NCI-H345 treated with DMSO at 0.1 percent for 48 hours (cell line): Measurements from ENCODE around the gene BCO2.
A peak's percentile ranks its signal among the peaks of the same experiment; 100 is the strongest.

Experiments
- DNase-seq: peaks from one replicate; lab custom pipeline; 2025; ENCODE audit not compliant: unreplicated experiment; lab: John Stamatoyannopoulos, UW

BCO2 gene

DNA sequence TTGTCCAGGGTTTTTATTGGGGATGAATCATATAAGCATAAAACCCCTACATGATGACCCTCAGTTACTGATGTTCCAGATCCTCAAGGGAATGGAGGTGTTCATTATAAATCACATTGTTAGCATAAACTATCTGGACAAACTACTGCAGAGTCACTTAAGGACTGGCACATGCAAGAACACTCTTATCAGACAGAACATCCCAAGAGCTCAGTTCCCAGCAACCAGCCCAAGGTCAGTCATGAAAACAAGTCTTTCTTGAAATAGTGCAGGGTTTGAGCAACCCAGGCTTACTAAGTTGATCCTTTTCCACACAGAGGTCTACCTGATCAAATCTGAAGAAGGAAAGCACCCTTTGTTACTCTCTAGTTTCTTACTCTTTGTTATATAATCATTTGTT, 37.4 kb downstream of the BCO2 start:
- DNase-seq: no peak

GRCh38 chr11:112213753-112214152, 38.4 kb downstream of the BCO2 start:
- no peak for DNase-seq

GRCh38 chr11:112215621-112216020, 40.3 kb downstream of the BCO2 start:
- no peak for DNase-seq

- no peak for DNase-seq
These were observed 41.3 kb downstream of the BCO2 start for GRCh38 chr11:112216561-112217105.

DNA sequence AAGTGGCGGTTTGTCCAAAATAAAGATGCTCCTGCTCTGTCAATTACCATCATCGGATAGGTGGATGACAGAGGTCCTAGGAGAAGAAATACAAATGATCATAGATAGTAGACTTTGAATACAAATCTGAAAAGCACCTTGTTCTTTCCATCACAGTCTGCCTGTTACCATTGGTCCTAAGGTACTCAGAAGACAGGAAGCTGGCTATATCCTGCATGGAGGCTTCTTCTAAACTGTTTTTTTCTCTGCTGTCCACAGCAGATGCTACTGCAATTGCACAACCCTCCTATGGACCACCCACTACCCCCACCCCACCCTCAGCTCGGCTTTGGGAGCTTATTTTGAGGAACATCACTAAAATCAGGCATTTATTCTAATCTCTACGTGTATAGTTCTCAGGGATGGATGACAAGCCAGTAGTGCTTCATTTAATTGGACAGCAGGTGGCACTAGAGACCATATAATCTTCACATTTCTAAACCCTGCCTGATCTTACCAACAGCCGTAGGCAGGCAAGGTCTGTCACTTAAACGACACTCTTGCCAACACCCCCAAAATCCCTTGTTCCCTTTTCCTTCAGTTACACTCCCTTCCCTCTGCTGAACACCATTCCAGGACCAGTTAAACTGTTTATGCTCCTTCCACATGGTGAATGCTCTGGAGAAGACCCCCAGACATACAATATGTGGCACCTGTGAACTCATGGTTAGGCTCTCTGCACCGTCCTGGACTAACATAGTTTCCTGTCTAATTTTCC, 44.3 kb downstream of the BCO2 start:
- peak; percentile 76 for DNase-seq

DNA sequence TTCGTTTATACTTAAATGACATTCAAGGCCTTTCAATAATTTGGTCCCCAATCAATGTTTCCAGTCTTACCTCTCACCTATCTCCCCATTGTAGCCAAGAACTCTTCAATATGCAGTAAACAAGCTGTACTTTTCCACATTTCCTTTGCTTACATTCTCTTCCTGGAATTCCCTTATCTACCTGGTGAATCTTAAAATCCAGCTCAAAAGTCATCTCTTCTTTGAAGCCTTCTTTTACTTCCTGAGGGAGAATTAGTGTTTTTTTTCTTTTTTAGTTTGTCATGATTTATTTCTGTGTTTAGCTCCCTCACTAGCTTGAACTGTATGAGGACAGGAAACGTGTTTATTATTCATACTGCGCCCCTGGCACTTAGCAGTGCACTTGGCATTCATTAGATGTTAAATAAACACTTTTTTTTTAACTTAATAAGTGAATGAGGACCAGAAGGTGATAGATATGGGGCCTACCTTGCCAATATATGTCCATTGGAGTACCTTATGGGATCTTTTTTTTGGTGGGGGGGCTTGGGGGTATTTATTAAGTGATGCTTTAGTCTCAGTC, 46.0 kb downstream of the BCO2 start:
- no peak for DNase-seq

- no peak for DNase-seq
These were observed 47.0 kb downstream of the BCO2 start for GRCh38 chr11:112222303-112222702.

- no peak for DNase-seq
These were observed 47.8 kb downstream of the BCO2 start for GRCh38 chr11:112223121-112223520.

GRCh38 chr11:112223754-112224532, 48.6 kb downstream of the BCO2 start:
- DNase-seq: no peak

GRCh38 chr11:112225753-112226061, 50.4 kb downstream of the BCO2 start:
- DNase-seq: no peak

DNA sequence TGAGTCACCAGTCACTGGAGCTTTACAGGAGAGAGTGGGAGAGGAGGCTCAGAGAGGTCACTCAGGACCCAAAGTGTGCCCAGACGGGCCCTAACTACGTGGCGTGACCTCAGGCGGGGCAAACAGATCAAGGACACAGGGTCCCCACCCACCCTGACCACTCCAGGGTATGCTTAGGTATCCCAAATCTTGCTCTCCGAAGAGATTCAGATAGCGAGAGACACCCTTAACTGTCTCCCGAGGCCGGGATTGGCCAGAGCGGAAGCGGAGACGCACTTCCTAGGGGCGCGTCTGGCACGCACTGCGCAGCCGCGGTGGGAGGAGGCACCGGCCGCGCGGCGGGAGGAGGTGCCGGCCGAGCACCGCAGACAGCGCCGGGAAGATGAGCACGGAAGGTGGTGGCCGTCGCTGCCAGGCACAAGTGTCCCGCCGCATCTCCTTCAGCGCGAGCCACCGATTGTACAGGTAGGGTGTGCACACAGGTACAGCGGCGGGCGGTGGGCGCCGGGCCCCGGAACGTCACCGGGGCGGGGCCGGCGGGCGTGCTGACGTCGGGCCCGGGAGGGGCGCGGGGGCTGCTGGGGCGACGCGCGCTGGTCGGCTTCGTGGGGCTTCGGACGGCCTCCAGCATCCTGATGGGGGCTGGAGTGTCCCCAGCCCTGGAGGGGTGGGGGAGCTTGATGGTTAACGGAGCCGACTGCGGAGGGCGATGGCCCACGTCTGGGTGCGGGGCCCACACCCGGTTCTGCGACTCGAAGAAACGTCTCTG, 50.9 kb downstream of the BCO2 start, which contains the start of gene PTS:
Gene PTS (plus strand): TSS at position 367 of the 769 bp plus-strand sequence. CDS start 16 bp downstream, at position 383.
- DNase-seq: peak; percentile 79

GRCh38 chr11:112226831-112227401, 51.6 kb downstream of the BCO2 start:
- peak; percentile 38 for DNase-seq

DNA sequence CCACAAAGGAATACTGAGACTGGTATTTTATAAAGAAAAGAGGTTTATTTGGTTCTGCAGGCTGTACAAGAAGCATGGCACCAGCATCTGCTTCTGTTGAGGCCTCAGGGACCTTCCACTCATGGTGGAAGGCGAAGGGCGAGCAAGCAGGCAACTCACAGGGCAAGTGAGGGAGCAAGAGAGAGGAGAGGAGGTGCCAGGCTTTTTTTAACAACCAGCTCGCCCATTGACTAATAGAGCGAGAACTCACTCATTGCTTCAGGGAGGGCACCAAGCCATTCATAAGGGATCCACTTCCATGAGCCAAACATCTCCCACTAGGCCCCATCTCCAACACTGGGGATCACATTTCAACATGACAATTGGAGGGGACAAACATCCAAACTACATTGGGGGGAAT, 52.2 kb downstream of the BCO2 start:
- DNase-seq: no peak

DNA sequence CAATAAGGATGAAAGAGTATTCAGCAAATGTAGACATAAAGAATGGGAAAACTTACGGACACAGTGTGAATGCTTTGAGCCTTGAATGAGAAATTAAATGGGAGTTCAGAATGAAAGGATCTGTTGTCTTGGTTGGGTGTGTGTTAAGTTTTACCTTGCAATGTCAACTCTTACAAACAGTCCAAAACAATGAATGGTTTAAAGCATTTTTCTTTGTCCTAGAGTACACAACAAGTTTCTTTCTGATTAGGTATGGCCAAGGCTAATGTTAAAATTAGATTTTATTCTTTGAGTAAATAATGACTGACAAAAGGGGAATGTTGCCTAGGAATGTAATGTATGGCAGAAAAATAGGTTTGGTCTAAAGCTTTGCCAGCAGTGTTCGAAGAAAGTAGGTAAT, 53.4 kb downstream of the BCO2 start:
- DNase-seq: no peak

DNA sequence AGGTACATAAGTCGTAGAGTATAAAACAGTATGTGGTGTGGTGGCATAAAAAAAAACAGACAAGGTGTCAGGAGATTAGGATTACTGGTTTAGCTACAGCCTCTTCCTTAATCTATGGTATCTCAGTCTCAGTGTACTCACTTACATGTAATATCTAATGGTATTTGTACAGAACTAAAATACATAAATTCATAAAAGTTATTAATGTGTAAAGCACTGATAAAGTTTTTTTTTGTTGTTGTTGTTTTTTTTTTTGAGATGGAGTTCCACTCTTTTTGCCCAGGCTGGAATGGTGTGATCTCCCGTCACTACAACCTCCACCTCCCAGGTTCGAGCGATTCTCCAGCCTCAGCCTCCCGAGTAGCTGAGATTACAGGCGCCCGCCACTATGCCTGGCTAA, 53.8 kb downstream of the BCO2 start:
- no peak for DNase-seq

DNA sequence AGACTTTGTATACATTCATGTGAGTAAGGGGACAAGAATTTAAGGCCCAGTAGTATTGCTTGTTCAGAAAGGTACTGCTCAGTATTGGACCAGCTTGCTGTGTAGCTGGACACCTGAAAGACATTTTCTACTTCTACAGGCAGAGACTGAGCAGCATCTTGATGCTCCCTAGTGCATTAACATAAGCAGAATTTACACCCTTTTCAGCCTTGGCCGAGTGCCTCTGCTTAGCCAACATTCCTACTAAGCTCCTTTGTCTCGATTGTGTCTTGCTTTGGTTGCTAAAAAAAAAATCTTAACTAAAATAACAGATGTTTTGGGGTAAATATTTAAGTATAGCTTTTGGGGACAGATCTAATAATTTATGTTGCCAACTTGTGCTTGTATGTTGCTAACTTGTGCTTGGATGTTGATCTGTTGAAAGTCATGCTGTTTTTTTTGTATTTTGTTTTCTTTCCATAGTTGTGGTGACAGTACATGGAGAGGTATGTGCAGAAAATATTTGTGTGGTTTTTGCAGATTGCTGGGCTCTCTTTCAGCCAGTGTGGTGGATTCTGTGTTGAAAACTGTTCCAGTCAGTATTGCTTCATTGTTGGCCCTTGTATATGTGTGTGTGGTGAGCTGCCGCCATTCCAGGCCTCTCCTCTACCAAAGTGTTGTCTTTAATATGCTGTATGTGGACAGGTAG, 54.6 kb downstream of the BCO2 start:
- DNase-seq: no peak

DNA sequence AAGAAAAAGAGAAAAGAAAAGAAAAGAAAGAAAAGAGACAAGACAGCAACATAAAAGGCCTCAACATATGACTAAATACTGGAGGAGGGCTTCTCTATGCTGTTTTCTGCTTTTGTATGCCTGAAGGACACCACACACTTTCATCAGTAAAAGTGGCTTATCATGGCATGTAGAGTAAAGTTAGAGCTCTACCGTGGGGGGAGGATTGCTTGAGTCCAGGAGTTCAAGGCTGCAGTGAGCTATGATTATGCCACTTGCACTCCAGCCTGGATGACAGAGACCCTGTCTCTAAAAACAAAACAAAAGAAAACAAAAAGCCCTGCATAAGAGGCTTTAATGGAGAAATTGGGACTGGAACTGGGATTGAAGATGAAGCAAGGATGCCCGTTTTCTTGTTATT, 56.6 kb downstream of the BCO2 start:
- DNase-seq: no peak

DNA sequence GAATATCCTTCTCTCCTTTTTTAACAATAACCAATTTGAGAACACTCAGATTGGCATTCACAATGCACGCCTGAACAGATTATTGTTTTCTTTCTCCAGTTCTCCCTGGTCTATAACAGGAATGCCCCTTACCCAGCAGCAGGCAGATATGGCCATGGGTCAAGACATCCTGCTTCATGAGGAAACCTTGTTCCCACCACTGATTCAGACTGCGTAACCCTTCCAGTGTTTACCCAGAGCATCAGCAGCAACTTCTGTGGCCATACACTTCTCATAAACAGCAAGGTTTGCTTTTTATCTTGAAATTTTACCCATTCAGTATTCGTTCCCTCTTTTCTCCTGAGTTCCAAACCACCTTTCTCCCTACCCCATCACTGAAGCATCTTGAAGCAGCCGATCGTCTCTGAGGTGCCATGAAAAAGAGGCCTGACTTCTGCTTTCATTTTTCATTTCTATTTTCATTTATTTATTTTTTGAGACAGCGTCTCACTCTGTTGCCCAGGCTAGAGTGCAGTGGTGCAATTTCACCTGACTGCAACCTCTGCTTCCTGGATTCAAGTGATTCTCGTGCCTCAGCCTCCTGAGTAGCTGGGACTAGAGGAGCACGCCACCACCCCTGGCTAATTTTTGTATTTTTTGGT, 60.6 kb downstream of the BCO2 start:
- no peak for DNase-seq

GRCh38 chr11:112237451-112237850, 62.1 kb downstream of the BCO2 start:
- no peak for DNase-seq

GRCh38 chr11:112238041-112238440, 62.7 kb downstream of the BCO2 start:
- no peak for DNase-seq
